Activated CD4-positive, alpha-beta T cell treated with anti-CD3 and anti-CD28 coated beads for 1 hour (primary cell): ENCODE measurements around the gene BCR.

Experiments used
- DNase-seq: peaks from one replicate; pipeline ENCODE4 v3.0.0-alpha.2; 2020

BCR gene

GRCh38 chr22:23152238-23153114 is 27.8 kb upstream of the BCR start:
- no peak for DNase-seq

GRCh38 chr22:23153994-23154393 is 26.3 kb upstream of the BCR start:
- no peak for DNase-seq

GRCh38 chr22:23154461-23154860 is 25.8 kb upstream of the BCR start:
- no peak for DNase-seq

GRCh38 chr22:23155143-23155542 is 25.2 kb upstream of the BCR start:
- DNase-seq = no peak

GRCh38 chr22:23155831-23156230 is 24.5 kb upstream of the BCR start:
- DNase-seq = no peak

GRCh38 chr22:23156286-23156685 is 24.0 kb upstream of the BCR start:
- DNase-seq = no peak

- no peak for DNase-seq
Measured at GRCh38 chr22:23157560-23158515, 22.5 kb upstream of the BCR start.

- DNase-seq = no peak
Measured at GRCh38 chr22:23158516-23159290, 21.6 kb upstream of the BCR start.

GRCh38 chr22:23159291-23159630 is 21.0 kb upstream of the BCR start:
- no peak for DNase-seq

GRCh38 chr22:23161029-23161428 is 19.3 kb upstream of the BCR start:
- DNase-seq = no peak

- no peak for DNase-seq
Measured at GRCh38 chr22:23161574-23161973, 18.7 kb upstream of the BCR start.

GRCh38 chr22:23163665-23164064 is 16.6 kb upstream of the BCR start:
- DNase-seq = no peak

- DNase-seq = no peak
Measured at GRCh38 chr22:23164091-23164490, 16.2 kb upstream of the BCR start.

- DNase-seq = no peak
Measured at GRCh38 chr22:23166042-23166831, 14.1 kb upstream of the BCR start.

- DNase-seq = no peak
Measured at GRCh38 chr22:23166841-23167616, 13.3 kb upstream of the BCR start.

- no peak for DNase-seq
Measured at GRCh38 chr22:23168391-23169042, 11.8 kb upstream of the BCR start.

GRCh38 chr22:23169043-23169406 is 11.3 kb upstream of the BCR start:
- DNase-seq = no peak

- DNase-seq = no peak
Measured at GRCh38 chr22:23175817-23176644, 4.3 kb upstream of the BCR start.

- no peak for DNase-seq
Measured at GRCh38 chr22:23176645-23177027, 3.7 kb upstream of the BCR start.

- DNase-seq = no peak
Measured at GRCh38 chr22:23177197-23177596, 3.1 kb upstream of the BCR start.
